CD4-positive, alpha-beta memory T cell (primary cell): Measurements from ENCODE around the gene LIMCH1. TPM values are rescaled to one million over a fixed set of nuclear protein-coding genes. Genes with fewer than 3 reads are reported as not detected.
A peak's percentile ranks its signal among the peaks of the same experiment; 100 is the strongest.
"Not testable (repeated sequence)": the region's sequence is repeated elsewhere in the genome, so short reads cannot be mapped to it uniquely, and the experiment has no call there.

ENCODE experiments used
- CTCF ChIA-PET: fragments of 350-600 bp; sonication (Branson Sonifier 250); formaldehyde crosslinking; loops from one replicate; lab custom pipeline; 2021; ENCODE audit warnings: inconsistent platforms; ENCODE audit not compliant: partially characterized antibody; lab: Charles Lee
- POLR2A ChIA-PET: fragments of 350-600 bp; sonication (Branson Sonifier 250); formaldehyde crosslinking; loops from one replicate; lab custom pipeline; 2021; ENCODE audit not compliant: partially characterized antibody; lab: Charles Lee
- DNase-seq, 5 donors: peaks; one replicate each; pipeline versions ENCODE4 v3.0.0 to v3.0.0-alpha.2; 2020 to 2022; ENCODE audit warnings: mixed read lengths in 1 of 5
- H3K27ac ChIP-seq: one replicate; pipeline ENCODE4 v1.7.0; 2013; ENCODE audit warnings: low read depth, low read length
- H3K27me3 ChIP-seq: 2 replicates; pipeline ENCODE4 v1.7.0; 2013; ENCODE audit warnings: mild to moderate bottlenecking, low read length, moderate library complexity; ENCODE audit not compliant: insufficient read depth
- H3K36me3 ChIP-seq: 2 replicates; pipeline ENCODE4 v1.7.0; 2013; ENCODE audit warnings: mild to moderate bottlenecking, low read length, moderate library complexity; ENCODE audit not compliant: insufficient read depth
- H3K4me1 ChIP-seq: 2 replicates; pipeline ENCODE4 v1.7.0; 2013; ENCODE audit warnings: mild to moderate bottlenecking, low read length, moderate library complexity; ENCODE audit not compliant: insufficient read depth
- H3K4me3 ChIP-seq, 2 donors: one replicate each; pipeline ENCODE4 v1.7.0; 2013; ENCODE audit warnings: low read length in 2 of 2, mild to moderate bottlenecking in 1 of 2
- H3K9me3 ChIP-seq, 2 donors: one replicate each; pipeline ENCODE4 v1.7.0; 2013; ENCODE audit warnings: low read length in 2 of 2, control low read depth in 1 of 2; ENCODE audit not compliant: control insufficient read depth in 1 of 2
- H3K27ac Mint-ChIP-seq, 7 donors: one replicate each; pipeline ENCODE4 v1.8.0; 2020 to 2021; ENCODE audit warnings: mixed read lengths in 7 of 7, mild to moderate bottlenecking in 6 of 7, inconsistent platforms in 3 of 7, moderate library complexity in 3 of 7
- H3K27me3 Mint-ChIP-seq, 2 donors: one replicate each; pipeline ENCODE4 v1.8.0; 2020 to 2021; ENCODE audit warnings: mixed read lengths in 2 of 2
- H3K36me3 Mint-ChIP-seq, 2 donors: one replicate each; pipeline ENCODE4 v1.8.0; 2020 to 2021; ENCODE audit warnings: mixed read lengths in 2 of 2, inconsistent platforms in 1 of 2, mild to moderate bottlenecking in 1 of 2
- H3K4me1 Mint-ChIP-seq, 4 donors: one replicate each; pipeline ENCODE4 v1.8.0; 2020 to 2021; ENCODE audit warnings: mixed read lengths in 4 of 4, mild to moderate bottlenecking in 1 of 4
- H3K4me3 Mint-ChIP-seq, 8 donors: one replicate each; pipeline ENCODE4 v1.8.0; 2020 to 2021; ENCODE audit warnings: mixed read lengths in 8 of 8, mild to moderate bottlenecking in 7 of 8, moderate library complexity in 6 of 8, inconsistent platforms in 3 of 8
- H3K9me3 Mint-ChIP-seq, 8 donors: one replicate each; pipeline ENCODE4 v1.8.0; 2020 to 2021; ENCODE audit warnings: mixed read lengths in 8 of 8, mild to moderate bottlenecking in 5 of 8, inconsistent platforms in 3 of 8, moderate library complexity in 1 of 8
- intact Hi-C: fragments of 100-400 bp; cut with micrococcal nuclease; formaldehyde crosslinking; loops from one replicate; pipeline ENCODE4 v1.15.1; 2023
- polyA plus RNA-seq, 2 donors: library from polyadenylated mRNA; unstranded; fragments of 300-500 nt; fragmentation: Illumina TruSeq; gene quantifications; one replicate each; pipeline ENCODE4 v1.2.3, GENCODE V29; 2021
- total RNA-seq, 2 experiments: library from RNA; stranded (reverse); gene quantifications; one replicate each; pipeline ENCODE4 v1.2.3, GENCODE V29; 2021

Gene LIMCH1
- total and polyA plus RNA-seq, 4 experiments from 2014 or later, result not detected

DNA sequence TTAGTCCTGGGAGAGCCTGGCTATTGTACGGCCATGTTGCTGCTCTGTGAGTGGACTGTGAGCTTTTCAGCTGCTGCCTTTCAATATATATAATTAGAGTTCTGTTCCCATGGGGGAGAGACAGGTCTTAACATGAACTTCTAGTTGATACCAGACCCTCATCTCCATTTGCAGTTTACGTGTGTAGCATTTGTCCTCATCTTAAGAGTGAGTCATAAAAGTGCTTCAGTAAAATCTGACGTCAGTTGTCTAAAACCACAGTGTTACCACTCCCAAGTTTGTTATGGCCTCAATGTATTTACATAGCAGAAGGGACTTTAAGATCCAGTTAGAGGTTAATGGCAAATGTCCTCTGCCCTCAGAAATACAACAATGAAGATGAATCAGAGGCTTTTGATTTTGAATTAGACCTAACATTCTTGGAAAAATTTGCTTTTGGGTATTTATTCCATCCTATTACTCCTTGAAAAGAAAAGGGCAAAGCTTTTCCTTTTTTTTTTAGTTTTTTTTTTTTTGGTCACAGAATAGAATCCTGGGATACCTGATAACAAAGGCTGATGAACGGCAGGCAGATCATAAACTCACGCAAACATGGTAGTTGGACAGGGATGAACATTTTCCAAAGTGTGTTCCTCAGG, 172.0 kb downstream of the LIMCH1 start:
- Mint-ChIP-seq H3K27me3 (peaks cover 2 to 4% of the 10 kb centered on the region in 2 donors), H3K36me3 (no peaks in the 10 kb centered on the region), H3K27ac (no peak overlapping the region), H3K4me3 (no peak overlapping the region), H3K4me1 (no peaks in the 10 kb centered on the region), H3K9me3 (peaks cover 0 to 10% (median under 1%) of the 10 kb centered on the region in 8 donors)
- Histone ChIP-seq H3K36me3 (no peaks in the 10 kb centered on the region), H3K4me3 (no peak overlapping the region), H3K27ac (no peak overlapping the region), H3K27me3 (no peaks in the 10 kb centered on the region), H3K4me1 (no peaks in the 10 kb centered on the region), H3K9me3 (no peaks in the 10 kb centered on the region)
- intact Hi-C loops, result no loop called here
- no peak for DNase-seq
- ChIA-PET POLR2A (no interaction called here), CTCF (interaction anchor here (0.9 kb wide), 1 partner anchor 13 kb away, joined by 3 read pairs; no protein-coding TSS in a partner anchor)

DNA sequence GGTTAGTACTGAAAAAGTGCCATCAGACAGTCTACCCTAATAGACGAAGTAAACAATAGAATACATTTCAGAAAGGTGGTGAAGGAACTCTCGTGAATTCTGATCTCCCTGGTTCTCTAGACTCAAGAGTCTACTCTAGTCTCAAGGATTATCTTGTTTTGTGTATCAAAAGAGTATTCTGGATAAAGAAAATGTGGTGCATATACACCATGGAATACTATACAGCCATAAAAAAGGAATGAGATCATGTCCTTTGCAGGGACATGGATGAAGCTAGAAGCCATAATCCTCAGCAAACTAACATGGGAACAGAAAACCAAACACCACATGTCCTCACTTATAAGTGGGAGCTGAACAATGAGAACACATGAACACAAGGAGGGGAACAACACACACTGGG, 173.7 kb downstream of the LIMCH1 start:
- H3K4me3 ChIP-seq, H3K36me3 Mint-ChIP-seq, H3K4me3 Mint-ChIP-seq, POLR2A ChIA-PET, CTCF ChIA-PET, H3K9me3 Mint-ChIP-seq, DNase-seq, H3K27me3 Mint-ChIP-seq, H3K27ac ChIP-seq, H3K36me3 ChIP-seq, H3K27me3 ChIP-seq, H3K9me3 ChIP-seq, H3K4me1 ChIP-seq, H3K4me1 Mint-ChIP-seq, intact Hi-C loops: not testable (repeated sequence)
- peak overlapping the region in 1 of 7 donors; percentile 51 for H3K27ac Mint-ChIP-seq

DNA sequence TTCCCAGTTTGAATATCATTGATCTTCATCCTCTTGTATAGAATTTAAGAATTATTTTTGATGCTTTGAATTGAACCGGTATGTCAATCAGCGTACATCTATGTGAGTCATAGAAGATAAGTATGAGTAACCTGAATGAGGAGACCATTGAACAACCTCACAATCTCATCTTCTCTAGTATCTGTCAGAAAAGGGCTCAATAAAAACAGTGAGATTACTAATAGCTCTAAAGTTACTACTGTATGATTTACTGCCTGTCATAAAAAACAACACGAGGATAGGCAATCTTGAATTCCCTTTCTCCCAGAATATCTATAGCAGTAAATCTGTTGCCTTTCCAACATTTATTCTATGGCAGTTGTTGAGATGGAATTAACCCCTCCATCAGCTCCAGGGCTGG, 174.5 kb downstream of the LIMCH1 start:
- Mint-ChIP-seq H3K27ac (no peak overlapping the region), H3K36me3 (no peaks in the 10 kb centered on the region), H3K9me3 (peaks cover 0 to 10% (median 0%) of the 10 kb centered on the region in 8 donors), H3K27me3 (peaks cover 2 to 4% of the 10 kb centered on the region in 2 donors), H3K4me3 (no peak overlapping the region), H3K4me1 (no peaks in the 10 kb centered on the region)
- Histone ChIP-seq H3K36me3 (no peaks in the 10 kb centered on the region), H3K4me3 (no peak overlapping the region), H3K4me1 (no peaks in the 10 kb centered on the region), H3K27me3 (no peaks in the 10 kb centered on the region), H3K27ac (no peak overlapping the region), H3K9me3 (no peaks in the 10 kb centered on the region)
- ChIA-PET POLR2A (no interaction called here), CTCF (no interaction called here)
- intact Hi-C loops, result no loop called here
- DNase-seq, result no peak

DNA sequence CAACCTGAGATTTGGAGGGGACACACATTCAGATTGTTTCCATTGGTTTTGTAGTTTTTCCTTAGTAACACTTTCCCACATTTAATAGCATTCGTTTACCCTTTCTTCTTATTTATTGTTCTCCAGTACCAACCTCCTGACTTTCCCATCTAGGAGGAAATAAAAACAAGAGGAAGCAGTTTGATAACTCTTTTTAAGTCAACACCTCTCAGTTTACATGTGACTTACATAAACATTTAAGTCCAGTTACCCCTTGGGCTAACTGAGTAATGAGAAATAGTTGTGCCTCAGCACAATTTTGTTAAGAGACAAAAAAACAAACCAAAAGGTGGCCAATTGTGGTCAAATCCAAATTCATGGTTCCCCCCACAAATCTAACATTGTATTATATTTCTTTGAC, 175.8 kb downstream of the LIMCH1 start:
- no peak overlapping the region for H3K4me3 ChIP-seq
- intact Hi-C loops, result no loop called here
- no peak overlapping the region for H3K27ac ChIP-seq

DNA sequence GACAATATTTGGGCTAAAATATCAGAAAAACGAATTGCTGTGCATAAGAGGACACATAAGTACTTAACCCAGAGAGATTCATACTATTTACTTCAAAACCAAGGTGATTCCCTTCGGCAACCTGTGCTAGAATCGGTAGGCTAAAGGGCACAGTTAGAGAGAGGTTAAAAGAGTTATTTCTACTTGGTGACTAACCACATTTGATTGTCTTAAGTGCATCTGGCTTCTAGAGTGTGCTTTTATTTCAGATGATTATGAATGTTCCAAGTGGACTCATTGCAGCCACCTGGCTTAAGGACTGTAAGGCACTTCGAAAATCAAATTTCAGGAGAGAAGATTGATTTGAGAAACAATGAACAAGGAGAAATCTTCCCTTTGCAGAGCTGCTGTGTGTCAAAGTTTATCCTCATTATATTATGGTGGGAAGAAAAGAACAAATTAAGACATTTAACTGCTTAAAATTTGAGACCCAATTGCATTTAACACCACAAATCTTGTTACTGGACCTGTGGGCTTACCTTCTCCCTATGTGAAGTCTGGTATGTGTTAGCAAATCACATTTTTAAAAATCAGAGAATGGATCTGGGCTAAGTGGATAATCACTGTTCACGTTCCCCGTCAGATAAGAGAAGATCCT, 176.5 kb downstream of the LIMCH1 start:
- no peaks in the 10 kb centered on the region for H3K9me3 ChIP-seq
- no peaks in the 10 kb centered on the region for H3K4me1 ChIP-seq
- H3K27me3 Mint-ChIP-seq, result no peaks in the 10 kb centered on the region
- H3K36me3 ChIP-seq, result no peaks in the 10 kb centered on the region
- H3K27ac ChIP-seq, result no peak overlapping the region
- no peak overlapping the region for H3K4me3 Mint-ChIP-seq
- H3K27me3 ChIP-seq, result no peaks in the 10 kb centered on the region
- H3K4me3 ChIP-seq, result no peak overlapping the region
- no peaks in the 10 kb centered on the region for H3K36me3 Mint-ChIP-seq
- H3K4me1 Mint-ChIP-seq, result no peaks in the 10 kb centered on the region
- ChIA-PET POLR2A (no interaction called here), CTCF (no interaction called here)
- H3K9me3 Mint-ChIP-seq, result peaks cover 0 to 10% (median 0%) of the 10 kb centered on the region in 8 donors
- H3K27ac Mint-ChIP-seq, result no peak overlapping the region
- DNase-seq, result no peak
- intact Hi-C loops, result no loop called here

More for the DNA sequence above, 175.8 kb downstream of the LIMCH1 start:
- Histone ChIP-seq H3K27me3 (no peaks in the 10 kb centered on the region), H3K4me1 (no peaks in the 10 kb centered on the region), H3K36me3 (no peaks in the 10 kb centered on the region), H3K9me3 (no peaks in the 10 kb centered on the region)
- POLR2A ChIA-PET, result no interaction called here
- H3K4me1 Mint-ChIP-seq, result no peaks in the 10 kb centered on the region
- CTCF ChIA-PET, result no interaction called here
- H3K9me3 Mint-ChIP-seq, result peaks cover 0 to 10% (median 0%) of the 10 kb centered on the region in 8 donors
- H3K4me3 Mint-ChIP-seq, result no peak overlapping the region
- H3K27me3 Mint-ChIP-seq, result peaks cover 0 to 1% of the 10 kb centered on the region in 2 donors
- no peaks in the 10 kb centered on the region for H3K36me3 Mint-ChIP-seq
- no peak overlapping the region for H3K27ac Mint-ChIP-seq
- no peak for DNase-seq

DNA sequence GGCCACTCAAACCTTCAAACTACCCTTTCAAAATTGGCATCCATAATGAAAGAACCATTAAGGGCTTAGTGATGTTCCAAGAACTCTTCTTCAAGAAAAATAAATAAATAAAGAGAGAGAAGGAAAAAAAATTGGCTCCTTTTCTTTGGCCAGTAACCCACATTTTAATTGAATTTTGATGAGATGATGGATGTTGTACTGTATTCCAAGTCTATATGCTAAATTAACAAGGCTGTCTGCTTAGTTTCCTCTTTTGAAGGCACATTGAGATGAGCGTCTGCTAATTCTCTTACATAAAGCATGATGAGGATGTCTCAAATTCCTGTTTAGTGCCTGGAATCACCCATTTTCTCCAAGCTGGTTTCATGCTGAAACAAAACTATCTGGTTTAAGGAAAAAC, 177.2 kb downstream of the LIMCH1 start:
- H3K36me3 ChIP-seq, result no peaks in the 10 kb centered on the region
- no peak for DNase-seq
- H3K4me1 Mint-ChIP-seq, result no peaks in the 10 kb centered on the region
- no peak overlapping the region for H3K4me3 Mint-ChIP-seq
- ChIA-PET POLR2A (no interaction called here), CTCF (no interaction called here)
- H3K27ac Mint-ChIP-seq, result no peak overlapping the region
- H3K27me3 ChIP-seq, result no peaks in the 10 kb centered on the region
- no peak overlapping the region for H3K27ac ChIP-seq
- H3K36me3 Mint-ChIP-seq, result no peaks in the 10 kb centered on the region
- no peak overlapping the region for H3K4me3 ChIP-seq
- intact Hi-C loops, result no loop called here
- peaks cover 0 to 4% of the 10 kb centered on the region in 2 donors for H3K27me3 Mint-ChIP-seq
- no peaks in the 10 kb centered on the region for H3K9me3 ChIP-seq
- H3K4me1 ChIP-seq, result no peaks in the 10 kb centered on the region
- peaks cover 0 to 10% (median 2%) of the 10 kb centered on the region in 8 donors for H3K9me3 Mint-ChIP-seq

DNA sequence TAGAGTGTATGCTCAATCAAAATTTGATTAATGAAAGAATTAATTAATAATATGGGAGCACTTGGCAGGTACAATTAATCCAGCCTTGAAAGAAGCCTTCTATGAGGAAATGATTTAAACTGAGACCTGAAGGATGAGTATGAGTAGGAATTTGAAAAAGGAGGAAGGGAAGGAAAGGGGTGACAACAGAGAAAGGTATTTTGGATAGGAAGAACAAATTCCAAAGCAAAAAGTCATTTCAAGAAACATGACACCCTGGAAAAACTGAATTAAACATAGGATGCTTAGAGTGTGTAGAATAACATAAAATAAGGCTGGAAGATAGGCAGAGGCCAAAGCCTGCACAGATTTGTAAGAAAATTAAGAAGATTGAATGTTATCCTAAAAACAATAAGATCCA, 180.9 kb downstream of the LIMCH1 start:
- CTCF ChIA-PET, result interaction anchor here (1.1 kb wide), 1 partner anchor 20 kb away, joined by 3 read pairs; no protein-coding TSS in a partner anchor

More for the DNA sequence above, 180.9 kb downstream of the LIMCH1 start:
- no peaks in the 10 kb centered on the region for H3K9me3 ChIP-seq
- POLR2A ChIA-PET, result no interaction called here
- H3K36me3 Mint-ChIP-seq, result no peaks in the 10 kb centered on the region
- H3K4me3 ChIP-seq, result no peak overlapping the region
- H3K27ac ChIP-seq, result no peak overlapping the region
- peaks cover 0 to 9% (median 1%) of the 10 kb centered on the region in 8 donors for H3K9me3 Mint-ChIP-seq
- no peaks in the 10 kb centered on the region for H3K4me1 ChIP-seq
- DNase-seq, result no peak
- H3K27me3 ChIP-seq, result no peaks in the 10 kb centered on the region
- peaks cover 0 to 8% of the 10 kb centered on the region in 2 donors for H3K27me3 Mint-ChIP-seq
- no peaks in the 10 kb centered on the region for H3K4me1 Mint-ChIP-seq
- H3K36me3 ChIP-seq, result no peaks in the 10 kb centered on the region
- H3K4me3 Mint-ChIP-seq, result no peak overlapping the region
- H3K27ac Mint-ChIP-seq, result no peak overlapping the region
- intact Hi-C loops, result no loop called here
